ENCODE results near the gene GRIA4. TPM values are rescaled to one million over a fixed set of nuclear protein-coding genes. Genes with fewer than 3 reads are reported as not detected.

Gene GRIA4
- polyA plus RNA-seq, 4 donors = 0.68 to 0.99 (median 0.89) TPM

- no peak for DNase-seq (ENCODE audit: low read depth in 4 of 4, low spot score in 2 of 4)
Measured at GRCh38 chr11:105635466-105635865, 25.6 kb downstream of the GRIA4 start.

- DNase-seq (ENCODE audit: low read depth in 4 of 4, low spot score in 2 of 4) = no peak
Measured at GRCh38 chr11:105636496-105636895, 26.6 kb downstream of the GRIA4 start.

- DNase-seq (ENCODE audit: low read depth in 4 of 4, low spot score in 2 of 4) = no peak
Measured at GRCh38 chr11:105639527-105639926, 29.7 kb downstream of the GRIA4 start.

DNA sequence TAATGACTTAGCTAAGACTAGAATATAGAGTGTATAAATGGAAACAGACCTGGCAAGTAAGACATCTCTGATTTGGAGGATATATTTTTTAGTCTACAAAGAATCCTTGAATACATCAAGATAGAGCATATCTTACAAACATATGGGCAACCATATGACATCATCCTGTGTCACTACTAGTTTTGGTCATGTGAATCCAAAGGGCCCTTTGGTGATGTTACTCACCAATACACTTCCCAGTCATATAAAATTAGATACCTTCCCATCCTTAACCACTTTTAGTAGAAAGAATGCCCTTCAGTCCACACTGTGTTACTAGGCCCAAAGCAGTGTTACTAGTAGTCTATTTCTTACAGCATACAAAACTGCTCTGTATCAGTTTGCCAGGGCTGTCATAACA is 31.6 kb downstream of the GRIA4 start:
- DNase-seq (ENCODE audit: low read depth in 4 of 4, low spot score in 2 of 4) = no peak

DNA sequence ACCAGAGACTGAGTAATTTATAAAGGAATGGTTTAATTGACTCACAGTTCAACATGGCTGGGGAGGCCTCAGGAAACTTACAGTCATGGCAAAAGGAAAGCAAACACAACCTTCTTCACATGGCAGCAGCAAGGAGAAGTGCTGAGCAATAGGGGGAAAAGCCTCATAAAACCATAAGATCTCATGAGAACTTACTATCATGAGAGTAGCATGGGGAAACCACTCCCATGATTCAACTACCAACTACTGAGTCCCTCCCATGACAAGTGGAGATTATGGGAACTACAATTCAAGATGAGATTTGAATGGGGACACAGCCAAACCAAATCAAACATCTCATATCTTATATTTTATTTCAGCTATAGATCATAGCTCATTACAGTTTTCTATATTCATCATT is 33.0 kb downstream of the GRIA4 start:
- DNase-seq (ENCODE audit: low read depth in 4 of 4, low spot score in 2 of 4) = no peak

GRCh38 chr11:105644839-105645573 is 35.1 kb downstream of the GRIA4 start:
- no peak for DNase-seq (ENCODE audit: low read depth in 4 of 4, low spot score in 2 of 4)

GRCh38 chr11:105647780-105648179 is 37.9 kb downstream of the GRIA4 start:
- DNase-seq (ENCODE audit: low read depth in 4 of 4, low spot score in 2 of 4) = no peak

DNA sequence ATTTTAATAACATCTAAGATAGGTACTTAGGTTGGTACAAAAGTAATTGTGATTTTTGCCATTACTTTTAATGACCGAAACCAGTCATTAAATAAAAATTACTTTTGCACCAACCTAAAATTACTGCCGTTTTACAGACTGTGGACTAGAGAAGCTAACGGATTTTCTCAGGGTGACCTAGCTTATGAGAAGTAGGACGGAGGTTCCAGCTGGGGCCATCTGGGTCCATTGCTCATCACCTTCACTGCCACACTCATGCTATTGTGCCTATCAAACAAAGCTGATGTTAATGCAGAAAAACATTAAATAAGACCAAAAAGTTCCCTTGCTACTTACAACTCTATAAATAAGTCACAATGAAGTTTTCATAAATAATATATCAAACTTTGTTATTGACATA is 38.9 kb downstream of the GRIA4 start:
- DNase-seq (ENCODE audit: low read depth in 4 of 4, low spot score in 2 of 4) = no peak

DNA sequence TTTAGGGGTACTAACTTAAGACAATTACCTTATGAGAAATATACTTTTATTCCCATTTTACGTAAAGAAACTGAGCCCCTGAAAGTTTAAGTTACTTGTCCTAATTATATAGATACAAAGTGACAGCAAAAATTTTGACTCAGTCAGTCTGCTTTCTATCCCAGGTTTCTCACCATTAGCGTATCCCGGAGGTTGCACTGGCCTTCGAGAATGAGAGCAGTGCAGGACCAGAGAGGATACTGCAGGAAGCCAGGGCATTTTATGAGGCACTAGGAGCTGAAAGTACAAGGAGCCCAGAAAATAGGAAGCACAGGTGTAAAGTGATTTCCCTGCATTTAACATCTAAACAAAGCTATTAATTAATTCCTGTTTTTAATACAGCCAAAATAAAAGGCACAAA is 55.4 kb downstream of the GRIA4 start:
- DNase-seq (ENCODE audit: low read depth in 4 of 4, low spot score in 2 of 4) = no peak

- DNase-seq (ENCODE audit: low read depth in 4 of 4, low spot score in 2 of 4) = no peak
Measured at GRCh38 chr11:105667441-105667840, 57.6 kb downstream of the GRIA4 start.

DNA sequence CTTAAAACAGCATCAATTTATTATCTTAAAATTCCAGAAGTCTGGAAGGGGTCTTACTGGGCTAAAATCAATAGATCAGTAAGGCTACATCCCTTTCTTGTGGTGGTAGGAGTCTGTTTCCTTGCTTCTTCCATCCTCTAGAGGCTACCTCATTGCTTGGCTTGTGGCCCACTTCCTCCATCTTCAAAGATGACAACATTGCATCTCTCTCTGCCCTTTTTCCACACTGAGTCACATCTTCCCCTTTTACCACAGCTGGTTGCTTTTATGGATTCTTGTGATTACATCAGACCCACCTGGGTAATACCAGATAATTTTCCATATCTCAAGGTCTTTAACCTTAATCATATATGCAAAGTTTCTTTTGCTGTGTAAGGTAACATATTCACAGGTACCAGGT is 60.9 kb downstream of the GRIA4 start:
- DNase-seq (ENCODE audit: low read depth in 4 of 4, low spot score in 2 of 4) = no peak

DNA sequence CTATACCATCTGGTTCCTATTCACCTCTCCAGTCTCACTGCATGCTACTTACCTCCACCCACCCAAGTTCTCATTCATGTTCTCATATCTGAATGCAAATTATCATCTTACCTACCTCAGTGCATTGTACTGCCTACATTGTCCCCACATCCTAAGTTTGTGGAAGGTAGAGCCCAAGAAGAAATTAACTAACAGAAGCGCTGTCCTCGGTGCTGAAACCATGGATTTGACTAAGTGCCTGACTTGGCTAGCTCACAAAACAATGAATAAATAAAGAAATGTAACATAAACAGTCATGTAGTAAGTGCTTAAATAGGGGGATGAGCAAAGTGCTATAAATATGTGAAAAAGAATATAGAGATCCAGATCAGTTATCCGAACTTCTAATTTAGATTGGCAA is 63.2 kb downstream of the GRIA4 start:
- DNase-seq (ENCODE audit: low read depth in 4 of 4, low spot score in 2 of 4) = peak; percentile 39 to 79 (median 45)

DNA sequence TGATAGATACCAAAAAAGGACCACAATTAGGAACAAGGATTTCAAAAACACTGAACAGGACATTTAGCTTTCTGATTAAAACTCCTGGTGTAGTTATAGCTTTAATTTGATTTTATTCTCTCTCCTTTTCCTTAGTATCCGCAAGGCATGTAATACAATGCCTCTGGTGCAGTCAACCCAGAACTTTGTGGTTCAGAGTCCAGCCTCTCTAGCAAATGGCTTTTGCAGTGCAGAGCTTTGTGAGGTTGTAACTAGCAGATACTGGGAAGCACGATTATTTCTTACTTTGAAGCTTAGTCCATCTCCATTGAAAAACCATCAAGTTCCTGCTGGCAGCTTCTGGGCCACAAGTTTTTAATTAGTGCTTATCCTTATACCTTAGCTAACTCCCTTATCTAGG is 79.8 kb downstream of the GRIA4 start:
- DNase-seq (ENCODE audit: low read depth in 4 of 4, low spot score in 2 of 4) = peak in 2 of 4 donors; percentile 6 to 20

- no peak for DNase-seq (ENCODE audit: low read depth in 4 of 4, low spot score in 2 of 4)
Measured at GRCh38 chr11:105690467-105690866, 80.6 kb downstream of the GRIA4 start.

DNA sequence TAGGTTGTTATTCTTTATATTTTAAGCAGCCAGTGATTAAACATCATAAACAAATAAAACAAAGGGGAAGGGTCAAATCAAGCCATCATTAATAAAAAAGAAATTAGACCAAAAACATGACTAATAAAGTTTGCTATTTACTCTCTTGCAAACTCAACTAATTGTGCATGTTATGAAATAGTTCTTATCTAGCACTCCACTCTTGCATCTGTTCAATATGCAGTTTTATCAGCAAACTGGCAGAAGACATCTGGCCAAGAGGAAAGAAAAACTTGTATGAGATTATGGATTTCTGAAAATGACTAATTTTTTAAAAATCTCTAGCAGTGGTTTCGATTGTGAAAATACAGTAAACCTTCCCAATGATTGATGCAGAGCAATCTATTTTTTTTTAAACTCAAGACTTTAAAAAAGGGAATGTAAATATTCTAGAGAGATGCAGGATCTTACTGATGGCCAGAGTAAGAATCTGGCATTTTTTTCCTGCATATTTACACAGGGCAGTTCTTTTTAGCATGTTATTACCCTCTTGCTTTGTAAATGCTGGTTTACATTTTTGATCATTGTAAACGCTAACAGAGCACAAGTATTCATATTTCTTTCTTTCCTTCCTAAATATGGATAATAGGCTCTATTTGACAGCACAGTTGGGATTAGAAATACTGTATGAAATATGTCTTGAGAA is 83.3 kb downstream of the GRIA4 start:
- no peak for DNase-seq (ENCODE audit: low read depth in 4 of 4, low spot score in 2 of 4)

DNA sequence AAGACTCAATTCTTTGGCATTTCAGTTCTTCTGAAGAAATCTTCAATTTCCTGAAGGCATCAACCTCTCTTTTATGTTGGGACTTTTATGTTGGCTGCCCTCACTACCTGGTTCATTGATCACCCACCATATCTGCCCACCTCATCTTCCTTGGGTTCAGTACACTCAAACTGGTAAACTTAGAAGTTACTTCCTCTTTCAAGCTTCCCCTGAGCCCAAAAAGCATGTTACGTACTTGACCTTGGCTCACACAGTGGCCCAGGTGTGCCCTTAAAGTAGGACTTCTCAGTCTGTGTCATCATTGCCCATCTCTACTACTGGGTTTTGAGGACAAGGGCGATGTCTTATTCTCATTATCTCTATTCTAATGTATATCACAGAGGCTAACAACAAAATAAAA is 86.1 kb downstream of the GRIA4 start:
- no peak for DNase-seq (ENCODE audit: low read depth in 4 of 4, low spot score in 2 of 4)

DNA sequence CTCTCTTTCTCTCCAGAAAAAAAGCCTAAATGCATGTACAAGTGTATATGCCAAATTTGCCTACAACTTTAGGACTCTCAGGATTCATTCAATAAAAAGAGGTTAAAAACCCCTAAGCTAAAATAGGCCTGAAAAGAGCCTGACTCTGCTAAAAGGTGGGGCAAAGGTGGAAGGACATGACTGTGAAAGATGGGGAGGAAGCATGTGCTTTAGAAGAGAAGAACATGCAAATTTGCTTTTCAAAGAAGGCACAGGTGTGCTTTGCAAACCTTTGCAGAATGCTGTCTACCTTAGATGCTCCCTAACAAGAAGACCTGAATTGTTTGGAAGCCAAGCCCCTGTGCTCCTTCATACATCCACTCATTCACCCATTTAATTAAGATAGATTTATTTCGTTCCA is 87.4 kb downstream of the GRIA4 start:
- no peak for DNase-seq (ENCODE audit: low read depth in 4 of 4, low spot score in 2 of 4)

DNA sequence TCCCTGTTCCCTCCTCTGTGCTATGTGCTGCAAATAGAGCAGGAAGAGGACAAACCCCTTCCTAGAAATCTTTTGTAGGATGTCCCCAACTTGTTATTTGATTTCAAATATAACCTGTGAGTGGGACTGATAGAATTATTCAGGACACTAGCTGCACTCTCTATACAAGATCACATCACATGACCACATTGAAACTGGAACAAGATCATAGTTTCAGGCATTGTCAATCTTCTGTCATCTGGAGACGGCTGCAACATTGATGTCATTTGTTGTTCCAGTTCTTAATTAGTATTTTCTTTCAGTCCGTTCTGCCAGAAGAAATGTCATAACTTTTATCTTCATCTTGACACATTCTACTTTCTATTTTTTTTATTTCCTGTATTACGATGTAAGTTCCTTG is 89.3 kb downstream of the GRIA4 start:
- DNase-seq (ENCODE audit: low read depth in 4 of 4, low spot score in 2 of 4) = no peak

GRCh38 chr11:105700271-105700670 is 90.4 kb downstream of the GRIA4 start:
- no peak for DNase-seq (ENCODE audit: low read depth in 4 of 4, low spot score in 2 of 4)

DNA sequence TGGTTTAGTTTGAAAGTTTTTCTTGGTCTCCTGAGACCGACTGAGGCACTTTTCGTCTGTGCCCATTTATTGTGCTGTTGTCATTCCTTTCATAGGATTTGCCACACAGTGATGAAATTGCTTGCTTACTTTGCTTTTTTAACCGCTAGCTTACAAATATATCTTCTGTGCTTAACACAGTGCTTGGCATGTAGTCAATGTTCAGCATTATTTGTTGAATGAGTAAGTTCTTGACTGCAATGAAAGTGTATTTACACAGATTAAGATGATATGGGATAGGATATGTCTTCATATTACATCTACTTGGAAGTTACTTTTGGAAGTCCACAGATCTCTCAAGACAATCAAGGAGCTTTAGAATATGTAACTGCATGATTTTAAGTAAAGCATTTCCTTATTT is 91.2 kb downstream of the GRIA4 start:
- DNase-seq (ENCODE audit: low read depth in 4 of 4, low spot score in 2 of 4) = no peak

DNA sequence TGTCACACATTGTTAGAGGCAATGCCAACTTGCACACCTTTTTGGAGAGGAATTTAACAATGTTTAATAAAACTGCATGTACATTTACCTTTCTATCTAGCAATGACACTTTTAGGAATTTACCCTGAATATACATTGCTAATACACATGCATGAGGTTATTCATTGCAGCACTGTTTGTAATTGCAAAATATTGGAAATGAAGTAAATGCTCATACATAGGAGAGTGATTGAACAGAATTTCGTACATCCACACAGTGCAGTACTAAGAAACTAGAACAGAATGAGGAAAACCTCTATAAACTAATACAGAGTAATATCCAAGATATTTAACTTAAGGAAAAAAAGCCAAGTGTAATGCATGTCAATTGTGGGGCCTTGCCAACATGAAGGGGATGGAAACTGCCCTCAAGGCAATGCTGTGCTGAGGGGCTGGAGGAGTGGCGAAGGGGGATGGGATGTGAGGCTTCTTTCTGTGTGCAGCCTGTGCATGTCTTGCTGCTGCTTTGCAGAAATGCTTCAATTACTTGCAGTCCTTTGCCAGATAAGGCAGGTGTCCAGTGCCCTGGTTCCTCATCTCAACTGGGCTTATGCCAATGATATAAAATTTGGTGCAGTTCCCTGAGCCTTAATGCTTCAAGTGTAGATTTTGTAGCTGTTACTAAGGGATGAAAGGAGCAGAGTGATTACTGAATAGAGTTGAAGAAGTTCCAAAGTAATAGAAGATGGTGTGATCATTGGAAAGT is 96.1 kb downstream of the GRIA4 start:
- no peak for DNase-seq (ENCODE audit: low read depth in 4 of 4, low spot score in 2 of 4)

GRCh38 chr11:105713106-105713505 is 103.2 kb downstream of the GRIA4 start:
- DNase-seq (ENCODE audit: low read depth in 4 of 4, low spot score in 2 of 4) = no peak

All from left renal cortex interstitium (tissue), 4 donors.